GM12892 (cell line): Measurements from ENCODE around the gene KIAA0513.

Experiments
- POLR2A ChIP-seq: IDR thresholded peaks from 2 replicates; pipeline ENCODE4 v1.6.1; 2011; ENCODE audit warnings: low read depth, low read length, control low read depth
- POLR2AphosphoS5 ChIP-seq: IDR thresholded peaks from 2 replicates; pipeline ENCODE4 v1.6.1; 2011; ENCODE audit warnings: low read depth, low read length, control low read depth
- TAF1 ChIP-seq: IDR thresholded peaks from 2 replicates; pipeline ENCODE4 v1.6.1; 2011; ENCODE audit warnings: low read depth, mild to moderate bottlenecking, control low read depth, low read length, borderline replicate concordance

DNA sequence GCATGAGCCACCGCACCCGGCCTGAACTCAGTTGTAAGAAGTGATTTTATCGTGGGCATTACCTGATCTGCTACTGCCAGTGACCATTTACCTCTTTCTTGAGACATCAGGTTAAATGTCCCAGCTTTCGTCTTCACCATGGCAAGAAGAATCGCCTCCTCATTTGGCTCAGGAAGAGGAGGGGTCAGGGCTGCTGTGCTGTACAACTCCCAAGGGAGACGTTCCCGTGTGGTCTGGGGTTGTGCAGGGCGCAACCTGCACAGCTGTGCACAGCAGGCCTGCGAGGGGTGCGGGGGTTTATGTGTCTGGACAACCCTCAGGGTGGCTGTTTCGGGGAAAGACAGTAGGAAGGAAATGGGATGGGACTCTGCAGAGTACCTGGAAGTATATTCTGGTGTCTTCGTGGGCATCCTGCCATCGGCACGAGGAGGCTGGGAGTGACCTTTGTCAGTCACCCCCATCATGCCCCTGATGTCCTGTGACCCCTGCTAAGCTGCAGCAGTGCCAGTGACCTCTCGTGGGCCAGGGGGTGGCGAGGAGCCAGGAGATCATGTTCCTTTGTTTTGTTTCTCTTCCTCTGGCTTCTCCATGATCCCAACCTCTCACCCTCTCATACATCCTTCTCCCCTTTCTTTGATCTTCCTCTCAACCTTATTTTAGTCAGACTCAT is 57.4 kb downstream of the KIAA0513 start:
- TF ChIP-seq POLR2A (no peak), POLR2AphosphoS5 (no peak), TAF1 (no peak)
